Effector memory CD4-positive, alpha-beta T cell (primary cell): ENCODE results near the gene FREM3.
"Not testable (repeated sequence)": the region's sequence is repeated elsewhere in the genome, so short reads cannot be mapped to it uniquely, and the experiment has no call there.

Source experiments
- DNase-seq, 3 donors: peaks; one replicate each; pipeline ENCODE4 v3.0.0-alpha.2; 2020
- H3K27ac ChIP-seq: 2 replicates; pipeline ENCODE4 v1.7.0; 2013; ENCODE audit warnings: mild to moderate bottlenecking, low read length, moderate library complexity; ENCODE audit not compliant: insufficient read depth, poor library complexity, severe bottlenecking
- H3K27me3 ChIP-seq: replicated peaks from 2 replicates; pipeline ENCODE4 v1.7.0; 2013; ENCODE audit warnings: mild to moderate bottlenecking, low read length; ENCODE audit not compliant: insufficient read depth, control insufficient read depth, poor library complexity, severe bottlenecking
- H3K36me3 ChIP-seq: 2 replicates; pipeline ENCODE4 v1.7.0; 2013; ENCODE audit warnings: mild to moderate bottlenecking, low read length, moderate library complexity; ENCODE audit not compliant: control insufficient read depth, insufficient read depth
- H3K4me1 ChIP-seq: 2 replicates; pipeline ENCODE4 v1.7.0; 2013; ENCODE audit warnings: low read length, mild to moderate bottlenecking; ENCODE audit not compliant: control insufficient read depth, insufficient read depth, poor library complexity, severe bottlenecking
- H3K4me3 ChIP-seq: 2 replicates; pipeline ENCODE4 v1.7.0; 2013; ENCODE audit warnings: low read length, low read depth, mild to moderate bottlenecking; ENCODE audit not compliant: insufficient read depth, poor library complexity, severe bottlenecking
- H3K9me3 ChIP-seq: 2 replicates; pipeline ENCODE4 v1.7.0; 2013; ENCODE audit warnings: mild to moderate bottlenecking, low read length, moderate library complexity; ENCODE audit not compliant: control insufficient read depth

The FREM3 gene

GRCh38 chr4:143555676-143556075, 144.8 kb downstream of the FREM3 start:
- no peak for DNase-seq
- H3K9me3 ChIP-seq, result no peaks in the 10 kb centered on the region
- no peaks in the 10 kb centered on the region for H3K27me3 ChIP-seq
- peaks cover 6% of the 10 kb centered on the region for H3K4me1 ChIP-seq
- no peak overlapping the region for H3K27ac ChIP-seq
- H3K36me3 ChIP-seq, result peaks cover 29% of the 10 kb centered on the region
- no peak overlapping the region for H3K4me3 ChIP-seq

- Histone ChIP-seq H3K9me3 (no peaks in the 10 kb centered on the region), H3K27ac (no peak overlapping the region), H3K36me3 (peaks cover 33% of the 10 kb centered on the region), H3K27me3 (no peaks in the 10 kb centered on the region), H3K4me3 (no peak overlapping the region), H3K4me1 (no peaks in the 10 kb centered on the region)
- DNase-seq, result no peak
Observed at GRCh38 chr4:143554728-143555597, 145.5 kb downstream of the FREM3 start.

GRCh38 chr4:143549928-143550327, 150.5 kb downstream of the FREM3 start:
- Histone ChIP-seq H3K36me3 (peaks cover 76% of the 10 kb centered on the region), H3K9me3 (no peaks in the 10 kb centered on the region), H3K27ac (no peak overlapping the region), H3K4me3 (no peak overlapping the region), H3K4me1 (no peaks in the 10 kb centered on the region), H3K27me3 (no peaks in the 10 kb centered on the region)
- no peak for DNase-seq

GRCh38 chr4:143539670-143540023, 160.8 kb downstream of the FREM3 start:
- H3K4me3 ChIP-seq, result no peak overlapping the region
- no peaks in the 10 kb centered on the region for H3K4me1 ChIP-seq
- H3K27me3 ChIP-seq, result no peaks in the 10 kb centered on the region
- no peak for DNase-seq
- no peak overlapping the region for H3K27ac ChIP-seq
- no peaks in the 10 kb centered on the region for H3K9me3 ChIP-seq
- peaks cover 75% of the 10 kb centered on the region for H3K36me3 ChIP-seq

- H3K36me3 ChIP-seq, result peaks cover 75% of the 10 kb centered on the region
- no peaks in the 10 kb centered on the region for H3K4me1 ChIP-seq
- H3K4me3 ChIP-seq, result no peak overlapping the region
- H3K27ac ChIP-seq, result no peak overlapping the region
- DNase-seq, result no peak
- H3K27me3 ChIP-seq, result no peaks in the 10 kb centered on the region
- no peaks in the 10 kb centered on the region for H3K9me3 ChIP-seq
Observed at GRCh38 chr4:143538979-143539669, 161.4 kb downstream of the FREM3 start.

GRCh38 chr4:143531788-143532491, 168.5 kb downstream of the FREM3 start:
- no peak overlapping the region for H3K27ac ChIP-seq
- no peaks in the 10 kb centered on the region for H3K27me3 ChIP-seq
- no peaks in the 10 kb centered on the region for H3K9me3 ChIP-seq
- no peak overlapping the region for H3K4me3 ChIP-seq
- no peak for DNase-seq
- H3K4me1 ChIP-seq, result no peaks in the 10 kb centered on the region
- H3K36me3 ChIP-seq, result peaks cover 78% of the 10 kb centered on the region

GRCh38 chr4:143531380-143531779, 169.1 kb downstream of the FREM3 start:
- H3K4me3 ChIP-seq, result no peak overlapping the region
- H3K4me1 ChIP-seq, result no peaks in the 10 kb centered on the region
- H3K27me3 ChIP-seq, result no peaks in the 10 kb centered on the region
- H3K9me3 ChIP-seq, result no peaks in the 10 kb centered on the region
- H3K27ac ChIP-seq, result no peak overlapping the region
- peaks cover 75% of the 10 kb centered on the region for H3K36me3 ChIP-seq
- DNase-seq, result no peak

GRCh38 chr4:143528046-143528445, 172.4 kb downstream of the FREM3 start:
- H3K27ac ChIP-seq, DNase-seq, H3K27me3 ChIP-seq, H3K9me3 ChIP-seq, H3K4me1 ChIP-seq, H3K4me3 ChIP-seq: not testable (repeated sequence)
- peaks cover 76% of the 10 kb centered on the region for H3K36me3 ChIP-seq
